ENCODE results near the gene GNPDA1.

GRCh38 chr5:142017832-142018427 lies 5.1 kb upstream of the GNPDA1 start:
- TF ChIP-seq POLR2A (IDR thresholded peaks at IDR 0.05) (no peak), CTCF (IDR thresholded peaks at IDR 0.05) (no peak), EP300 (IDR thresholded peaks at IDR 0.05) (no peak)
